ENCODE measurements around the gene WDCP. TPM values are rescaled to one million over a fixed set of nuclear protein-coding genes. Genes with fewer than 3 reads are reported as not detected.
A peak's percentile ranks its signal among the peaks of the same experiment; 100 is the strongest.

Gene WDCP
- total RNA-seq, 1 experiment from 2014 or later = 12.8 TPM

GRCh38 chr2:24022324-24022974, 24.7 kb downstream of the WDCP start:
- DNase-seq (ENCODE audit: low read depth) = no peak

DNA sequence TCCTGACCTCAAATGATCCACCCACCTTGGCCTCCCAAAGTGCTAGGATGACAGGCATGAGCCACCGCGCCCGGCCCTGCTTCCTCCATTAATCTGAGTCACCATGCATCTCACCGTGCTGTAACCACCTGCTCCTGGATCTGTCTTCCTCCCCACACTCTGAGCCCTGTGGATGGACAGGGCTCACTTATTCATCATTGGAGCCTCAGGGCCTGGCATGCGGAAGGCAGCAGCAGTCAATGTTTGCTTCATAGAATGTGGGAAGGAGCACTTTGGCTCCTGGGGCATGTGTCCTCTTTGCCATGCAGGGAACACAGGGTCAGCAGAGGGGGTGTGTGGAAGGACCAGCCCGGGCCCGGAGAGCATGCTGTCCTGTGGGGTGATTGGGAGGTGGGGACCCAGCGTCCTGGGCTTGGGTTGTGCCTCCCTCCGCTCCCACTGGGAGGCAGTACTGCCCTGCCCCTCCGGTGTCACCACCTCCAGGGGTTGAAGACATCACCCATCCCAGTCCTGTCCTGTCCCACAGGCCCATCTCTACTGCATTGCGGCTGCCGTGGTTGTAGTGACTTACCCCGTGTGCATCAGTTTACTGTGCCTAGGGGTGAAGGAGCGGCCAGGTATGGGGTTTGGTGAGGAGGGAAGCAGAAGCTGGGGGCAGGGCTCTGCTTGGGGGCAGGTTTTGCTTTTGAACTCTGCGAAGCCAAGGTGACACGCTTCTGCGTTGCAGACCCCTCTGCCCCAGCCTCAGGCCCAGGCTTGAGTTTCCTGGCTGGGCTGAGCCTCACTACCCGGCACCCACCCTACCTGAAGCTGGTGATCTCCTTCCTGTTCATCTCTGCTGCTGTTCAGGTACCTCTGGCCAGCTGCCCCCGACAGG, 25.8 kb downstream of the WDCP start:
- DNase-seq (ENCODE audit: low read depth) = peak; percentile 84

DNA sequence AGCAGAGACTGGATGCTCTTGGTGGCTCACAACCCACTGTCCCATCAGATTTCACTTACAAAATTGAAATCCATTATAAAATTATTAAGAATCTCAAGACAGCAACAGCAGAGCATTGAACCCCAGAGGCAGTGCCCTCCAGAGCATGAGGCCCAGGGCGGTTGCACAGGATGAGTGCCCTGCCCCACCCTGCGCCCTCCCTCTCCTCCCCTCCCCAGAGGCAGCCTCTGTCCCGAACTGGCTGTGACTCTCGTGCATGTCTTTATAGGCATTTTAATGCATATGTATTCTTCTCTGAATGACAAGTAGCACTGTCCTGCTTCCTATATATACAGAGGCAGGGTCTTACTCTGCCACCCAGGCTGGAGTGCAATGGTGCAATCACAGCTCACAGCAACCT, 26.9 kb downstream of the WDCP start:
- DNase-seq (ENCODE audit: low read depth) = no peak

DNA sequence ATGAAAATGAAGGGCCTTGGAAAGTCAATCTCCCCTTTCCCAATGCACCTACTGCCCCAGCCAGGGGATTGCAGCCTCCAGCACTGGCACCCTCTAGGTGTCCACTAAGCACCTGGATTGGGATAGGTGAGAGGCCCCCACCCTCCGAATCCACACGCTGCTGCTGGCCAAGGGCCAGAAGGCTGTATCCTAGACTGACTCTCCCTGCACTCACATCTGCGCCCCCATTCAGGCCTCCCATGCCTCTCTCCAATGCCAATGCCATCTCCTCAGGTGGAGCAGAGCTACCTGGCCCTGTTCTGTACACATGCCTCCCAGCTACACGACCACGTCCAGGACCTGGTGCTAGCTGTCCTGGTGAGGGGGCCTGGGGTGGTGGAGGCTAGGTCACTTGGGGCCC, 27.5 kb downstream of the WDCP start:
- DNase-seq (ENCODE audit: low read depth) = no peak

GRCh38 chr2:24018241-24018640, 28.9 kb downstream of the WDCP start:
- no peak for DNase-seq (ENCODE audit: low read depth)

DNA sequence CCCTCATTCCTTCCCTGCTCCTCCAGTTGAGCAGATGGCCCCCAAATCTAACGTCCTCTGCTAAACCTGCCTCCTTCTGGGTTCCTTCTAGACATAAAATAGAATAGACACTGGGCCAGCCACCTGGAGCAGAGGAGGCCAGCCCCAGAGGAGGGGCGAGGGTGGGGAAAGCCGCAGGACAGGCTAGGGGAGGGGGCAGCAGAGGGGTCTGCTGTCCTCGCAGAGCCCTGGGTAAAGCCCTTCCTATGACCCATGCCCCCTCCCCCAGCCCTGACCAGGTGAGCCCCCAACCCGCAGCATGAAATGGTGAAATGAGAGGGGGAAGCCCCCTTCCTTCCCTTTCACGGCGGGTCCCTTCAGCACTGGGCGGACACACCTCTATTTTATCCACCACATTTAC, 29.5 kb downstream of the WDCP start:
- DNase-seq (ENCODE audit: low read depth) = no peak

DNA sequence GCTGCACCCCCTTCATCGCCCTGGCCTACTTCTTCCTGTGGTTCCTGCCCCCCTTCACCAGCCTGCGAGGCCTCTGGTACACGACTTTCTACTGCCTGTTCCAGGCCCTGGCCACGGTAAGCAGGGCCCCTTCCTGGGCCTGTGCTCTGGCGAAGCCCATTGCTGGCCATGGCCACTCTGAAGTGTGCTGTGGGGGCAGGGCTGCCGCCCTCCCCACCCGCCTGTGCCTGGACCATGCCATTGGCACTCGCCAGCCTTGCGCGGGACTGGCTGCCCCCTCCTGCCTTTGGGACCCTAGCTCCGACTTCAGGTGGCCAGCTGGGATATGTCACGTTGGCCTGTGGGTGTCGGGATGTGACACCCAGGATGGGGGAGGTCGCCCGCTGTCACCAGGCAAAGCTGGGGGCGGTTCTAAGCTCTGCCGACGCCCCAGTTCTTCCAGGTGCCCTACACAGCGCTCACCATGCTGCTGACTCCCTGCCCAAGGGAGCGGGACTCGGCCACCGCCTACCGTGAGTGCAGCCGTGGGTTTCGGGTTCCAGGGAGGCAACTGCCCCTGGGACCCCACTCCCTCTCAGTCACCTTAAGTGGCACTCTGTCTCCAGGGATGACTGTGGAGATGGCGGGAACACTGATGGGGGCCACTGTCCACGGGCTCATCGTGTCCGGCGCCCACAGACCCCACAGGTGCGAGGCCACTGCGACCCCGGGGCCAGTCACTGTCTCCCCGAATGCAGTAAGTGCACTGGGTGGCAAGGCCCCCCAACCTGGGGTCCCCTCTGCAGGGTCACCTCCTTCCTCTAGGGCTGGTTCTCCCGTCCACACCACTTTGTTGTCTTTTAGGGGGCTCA, 30.1 kb downstream of the WDCP start:
- DNase-seq (ENCODE audit: low read depth) = no peak

- DNase-seq (ENCODE audit: low read depth) = peak; percentile 53
Measured at GRCh38 chr2:24016376-24016761, 30.8 kb downstream of the WDCP start.

GRCh38 chr2:24015562-24016375, 31.4 kb downstream of the WDCP start:
- peak; percentile 89 for DNase-seq (ENCODE audit: low read depth)

DNA sequence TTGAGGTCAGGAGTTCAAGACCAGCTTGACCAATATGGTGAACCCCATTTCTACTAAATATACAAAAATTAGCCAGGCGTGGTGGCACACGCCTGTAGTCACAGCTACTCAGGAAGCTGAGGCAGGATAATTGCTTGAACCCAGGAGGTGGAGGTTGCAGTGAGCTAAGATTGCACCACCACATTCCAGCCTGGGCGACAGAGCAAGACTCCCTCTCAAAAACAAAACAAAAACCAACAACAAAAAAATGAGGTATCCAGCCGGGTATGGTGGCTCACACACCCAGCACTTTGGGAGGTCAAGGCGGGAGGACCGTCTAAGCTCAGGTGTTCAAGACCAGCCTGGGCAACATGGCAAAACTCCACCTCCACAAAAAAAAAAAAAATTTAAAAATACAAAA, 32.3 kb downstream of the WDCP start:
- DNase-seq (ENCODE audit: low read depth) = peak; percentile 12

DNA sequence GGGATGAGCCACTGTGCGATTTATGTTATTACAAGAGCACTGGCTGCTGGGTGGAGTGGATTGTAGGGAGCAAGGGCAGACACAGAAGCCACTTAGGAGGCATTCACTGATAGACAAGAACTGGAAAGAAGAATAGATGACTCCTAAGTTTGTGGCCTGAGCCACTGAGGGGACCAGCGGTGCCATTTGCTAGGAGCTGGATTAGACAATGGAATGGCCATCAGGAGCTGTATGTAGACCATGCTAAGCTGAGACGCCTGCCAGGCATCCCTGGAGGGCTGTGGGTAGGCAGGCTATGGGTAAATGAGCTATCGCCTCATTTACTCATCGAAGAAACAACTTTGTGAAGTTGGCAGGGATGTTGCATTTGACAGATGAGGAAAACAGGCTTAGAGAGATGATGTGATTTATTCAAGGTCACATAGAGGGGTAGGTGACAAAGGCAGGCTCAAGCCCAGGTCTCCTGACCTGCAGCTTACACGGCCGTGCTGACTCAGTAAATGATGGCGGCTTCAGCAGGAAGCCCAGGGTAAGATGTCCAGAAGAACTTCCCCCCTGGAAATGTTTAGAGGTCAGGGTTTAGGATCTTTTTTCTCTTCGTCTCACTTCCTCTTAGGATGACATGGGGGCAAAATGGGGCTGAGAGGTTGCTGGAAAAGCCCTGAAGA, 34.5 kb downstream of the WDCP start:
- peak; percentile 12 for DNase-seq (ENCODE audit: low read depth)

DNA sequence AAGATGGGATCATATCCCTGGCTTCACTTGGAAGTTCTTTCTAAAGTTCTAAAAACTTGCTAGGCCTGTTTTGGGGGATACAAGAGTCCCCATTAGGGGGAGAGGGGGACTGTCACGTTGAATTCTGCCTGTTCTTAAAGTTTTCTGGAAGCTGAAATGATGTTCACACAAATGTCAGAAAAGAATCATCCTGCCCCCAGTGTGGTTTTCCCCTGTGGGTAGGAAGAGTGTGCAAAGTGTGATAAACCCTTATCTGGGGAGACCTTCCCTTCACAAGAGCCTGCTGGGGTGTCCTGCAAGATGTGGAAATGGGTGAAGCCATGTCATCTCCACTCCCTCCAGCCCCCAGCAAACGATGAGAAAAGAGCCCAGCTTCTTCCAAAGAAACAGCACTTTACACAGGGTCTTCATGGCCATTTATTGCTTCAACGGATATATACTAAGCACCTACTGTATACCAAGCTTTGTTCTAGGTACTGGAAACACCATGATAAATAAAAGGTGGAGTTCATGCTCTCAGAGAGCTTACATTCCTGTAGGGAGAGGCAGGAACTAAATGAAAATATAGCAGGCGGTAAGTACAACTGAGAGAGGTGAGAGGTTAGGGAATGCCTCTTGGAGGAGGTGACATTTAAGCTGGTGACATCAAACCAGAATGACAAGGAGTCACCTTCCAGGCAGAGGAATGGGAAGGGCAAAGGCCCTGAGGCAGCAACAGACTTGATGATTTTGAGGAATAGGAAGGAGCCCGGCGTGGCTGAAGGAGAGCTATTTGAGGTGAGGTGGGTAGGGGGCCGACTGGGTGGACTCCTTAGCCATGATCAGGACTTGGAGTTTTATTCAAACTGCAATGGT, 35.7 kb downstream of the WDCP start:
- DNase-seq (ENCODE audit: low read depth) = no peak

- DNase-seq (ENCODE audit: low read depth) = no peak
Measured at GRCh38 chr2:24010477-24011249, 36.5 kb downstream of the WDCP start.

GRCh38 chr2:24009680-24010476, 37.3 kb downstream of the WDCP start, which contains the start of gene MFSD2B:
TSS of gene MFSD2B (plus strand) at chr2:24010085. CDS start at chr2:24010097, 12 bp downstream.
- no peak for DNase-seq (ENCODE audit: low read depth)

- no peak for DNase-seq (ENCODE audit: low read depth)
Measured at GRCh38 chr2:24009367-24009679, 37.9 kb downstream of the WDCP start.

- no peak for DNase-seq (ENCODE audit: low read depth)
Measured at GRCh38 chr2:24008672-24009366, 38.4 kb downstream of the WDCP start.

GRCh38 chr2:24007693-24008092, 39.5 kb downstream of the WDCP start:
- no peak for DNase-seq (ENCODE audit: low read depth)

DNA sequence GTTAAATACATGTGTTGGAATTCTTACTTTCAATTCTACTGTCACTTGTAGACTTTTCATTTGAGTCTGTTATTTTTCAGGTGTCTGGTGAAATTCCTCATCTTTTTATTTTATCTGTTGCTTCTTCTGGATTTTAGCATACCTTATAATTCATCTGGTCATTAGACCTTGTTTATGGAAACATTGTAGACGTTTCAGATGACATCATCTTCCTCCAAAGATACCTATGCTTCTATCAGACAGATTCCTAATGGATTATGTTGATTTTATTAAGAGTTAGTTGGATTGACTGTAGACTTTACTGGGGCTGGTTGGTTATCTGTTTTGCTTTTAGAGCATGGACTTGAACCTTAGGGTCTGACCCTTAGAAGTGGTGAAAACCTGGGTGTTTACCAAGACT, 52.6 kb downstream of the WDCP start:
- DNase-seq (ENCODE audit: low read depth) = no peak

All from M059J (cell line).